K562 (cell line): Measurements from ENCODE around the gene NDUFV2. TPM values are rescaled to one million over a fixed set of nuclear protein-coding genes. Genes with fewer than 3 reads are reported as not detected.

ENCODE experiments used
- CEBPB ChIP-seq: fragments of 450-650 bp; IDR thresholded peaks from 2 replicates; pipeline ENCODE4 v1.6.1; 2016; ENCODE audit warnings: missing genetic modification characterization, missing compliant biosample characterization
- CREBBP ChIP-seq: IDR thresholded peaks from one replicate; pipeline ENCODE4 v1.6.1; 2012; ENCODE audit warnings: low read depth, mild to moderate bottlenecking, control low read depth, inconsistent platforms, low read length
- CTBP1 ChIP-seq: fragments of 450-650 bp; IDR thresholded peaks from 2 replicates; pipeline ENCODE4 v1.6.1; 2016; ENCODE audit warnings: borderline replicate concordance
- HNRNPH1 ChIP-seq: fragments of 200-400 bp; formaldehyde crosslinking; optimal IDR thresholded peaks from 2 replicates; pipeline ENCODE3; 2017; ENCODE audit warnings: low read depth, mild to moderate bottlenecking, low read length, moderate library complexity
- MAFG ChIP-seq: fragments of 450-650 bp; conservative IDR thresholded peaks from 2 replicates; pipeline ENCODE4 v1.6.1; 2016; ENCODE audit warnings: missing genetic modification characterization, missing compliant biosample characterization
- MIER1 ChIP-seq: fragments of 450-650 bp; IDR thresholded peaks from 2 replicates; pipeline ENCODE4 v1.6.1; 2016; ENCODE audit warnings: antibody characterized with exemption, mild to moderate bottlenecking, low read depth
- MTA2 ChIP-seq: fragments of 450-650 bp; IDR thresholded peaks from 2 replicates; pipeline ENCODE4 v1.6.1; 2016; ENCODE audit warnings: low read depth
- NFATC3 ChIP-seq: fragments of 450-650 bp; IDR thresholded peaks from 2 replicates; pipeline ENCODE4 v1.6.1; 2017; ENCODE audit warnings: mild to moderate bottlenecking
- NFRKB ChIP-seq: fragments of 450-650 bp; IDR thresholded peaks from 2 replicates; pipeline ENCODE4 v1.6.1; 2016; ENCODE audit warnings: low read depth
- NR3C1 ChIP-seq: sonication (generic); formaldehyde crosslinking; IDR thresholded peaks from 2 replicates; pipeline ENCODE4 v1.8.1; 2022; ENCODE audit warnings: missing genetic modification reagents
- PCBP1 ChIP-seq: fragments of 200-400 bp; formaldehyde crosslinking; IDR thresholded peaks from 2 replicates; pipeline ENCODE4 v1.6.1; 2018; ENCODE audit warnings: mild to moderate bottlenecking, low read depth, low read length; ENCODE audit not compliant: poor library complexity, severe bottlenecking
- SRSF9 ChIP-seq: fragments of 200-400 bp; formaldehyde crosslinking; IDR thresholded peaks from 2 replicates; pipeline ENCODE4 v1.6.1; 2017; ENCODE audit warnings: low read depth, low read length, borderline replicate concordance
- ZBTB26 ChIP-seq: fragments of 450-650 bp; formaldehyde crosslinking; IDR thresholded peaks from 2 replicates; pipeline ENCODE4 v1.4.0; 2022; ENCODE audit warnings: missing genetic modification characterization
- ZBTB40 ChIP-seq, 2 experiments: fragments of 450-650 bp in 1 of 2; sonication (generic) in 1 of 2; formaldehyde crosslinking in 1 of 2; IDR thresholded peaks; 2 replicates each; pipeline versions ENCODE4 v1.7.1 to v1.9.0; 2016 to 2022; ENCODE audit warnings: inconsistent platforms in 1 of 2, mild to moderate bottlenecking in 1 of 2, missing genetic modification reagents in 1 of 2
- ZEB2 ChIP-seq: fragments of 450-650 bp; IDR thresholded peaks from 2 replicates; pipeline ENCODE4 v1.6.1; 2016
- ZNF175 ChIP-seq: fragments of 200-800 bp; sonication (Bioruptor generic); IDR thresholded peaks from 2 replicates; pipeline ENCODE4 v1.6.1; 2016; ENCODE audit warnings: low read depth, mild to moderate bottlenecking, missing genetic modification characterization, missing compliant biosample characterization
- ZNF324 ChIP-seq: fragments of 250-450 bp; sonication (Bioruptor Pico); IDR thresholded peaks from 2 replicates; pipeline ENCODE4 v1.4.0; 2020; ENCODE audit warnings: mild to moderate bottlenecking
- ZNF445 ChIP-seq: fragments of 250-450 bp; sonication (Bioruptor Pico); IDR thresholded peaks from 2 replicates; pipeline ENCODE4 v1.4.0; 2020; ENCODE audit warnings: low read depth, mild to moderate bottlenecking, moderate library complexity
- ZNF75A ChIP-seq: fragments of 450-650 bp; formaldehyde crosslinking; IDR thresholded peaks from 2 replicates; pipeline ENCODE4 v1.4.0; 2020; ENCODE audit warnings: mild to moderate bottlenecking
- polyA plus RNA-seq, 8 experiments: library from polyadenylated mRNA; depleted of rRNA in 4 of 8; stranded (reverse) in 5 of 8; unstranded in 3 of 8; fragments of >200 nt; fragmentation: Nextera tagmentation in 2 of 8; fragmentation: Illumina TruSeq in 1 of 8; extraction: Ambion mirVana in 2 of 8; extraction: Trizol in 1 of 8; gene quantifications; 2 replicates each; pipeline versions ENCODE4 v1.2.1 to v1.2.3, GENCODE V29; 2011 to 2014; ENCODE audit warnings: inconsistent platforms in 1 of 8, missing spikeins in 1 of 8
- total RNA-seq, 7 experiments: library from RNA; depleted of rRNA in 6 of 7; stranded (reverse); fragments of >200 nt in 6 of 7; fragmentation: Illumina TruSeq in 2 of 7; extraction: Trizol in 2 of 7; gene quantifications; 2 replicates each; pipeline versions ENCODE4 v1.2.1 to v1.2.3, GENCODE V29; 2011 to 2021; ENCODE audit warnings: low replicate concordance in 1 of 7

The NDUFV2 gene
- total and polyA plus RNA-seq, 9 of the 15 experiments (the other 6 are each of a cell fraction or from before 2014, with no cell fraction given), result 213 to 550 (median 384) TPM

GRCh38 chr18:9172506-9173127 lies 70.1 kb downstream of the NDUFV2 start (continued):
- TF ChIP-seq ZBTB40 (IDR thresholded peaks at IDR 0.05) (no peak), ZBTB40 (CRISPR knock-in tag; IDR thresholded peaks at IDR 0.05) (no peak), ZNF75A (CRISPR knock-in tag) (no peak), NR3C1 (CRISPR knock-in tag) (no peak), ZNF324 (CRISPR knock-in tag) (no peak), CTBP1 (peak; percentile 69), MTA2 (no peak), ZNF445 (CRISPR knock-in tag) (no peak), SRSF9 (no peak), CREBBP (no peak), NFATC3 (no peak), ZNF175 (CRISPR knock-in tag) (peak; percentile 54; the same call in 1 of the 2 replicates), ZEB2 (peak; percentile 75; the same call in 1 of the 2 replicates), MIER1 (no peak), MAFG (tag) (peak; percentile 24; the same call in 1 of the 2 replicates), NFRKB (0 out of 2 replicates have a peak, but pooled peaks have one; percentile 49), PCBP1 (no peak), HNRNPH1 (no peak), CEBPB (peak; percentile 91), ZBTB26 (CRISPR knock-in tag) (no peak)
